SK-N-SH (cell line): ENCODE measurements around the gene PLEKHD1. TPM values are rescaled to one million over a fixed set of nuclear protein-coding genes. Genes with fewer than 3 reads are reported as not detected.

Source experiments
- CTCF ChIA-PET: fragments of 300-600, 350-600 bp; formaldehyde crosslinking; extraction: SDS; loops from one replicate; lab custom pipeline; 2021; lab: Yijun Ruan, JAX
- POLR2A ChIA-PET: fragments of 350-600 bp; sonication (Branson Sonifier 250); formaldehyde crosslinking; extraction: SDS; loops from one replicate; lab custom pipeline; 2020; ENCODE audit warnings: antibody characterized with exemption, inconsistent platforms; lab: Yijun Ruan, JAX
- DNase-seq: peaks from one replicate; pipeline ENCODE4 v3.0.0; 2012
- H2AFZ ChIP-seq: fragments of 200-600 bp; sonication (generic); 2 replicates; pipeline ENCODE4 v1.8.1; 2016; ENCODE audit warnings: antibody characterized with exemption, mild to moderate bottlenecking, low read depth
- H3F3A ChIP-seq: fragments of 200-600 bp; sonication (generic); replicated peaks from 2 replicates; pipeline ENCODE3; 2016; ENCODE audit warnings: antibody characterized with exemption, mild to moderate bottlenecking; ENCODE audit not compliant: insufficient read depth
- H3K27ac ChIP-seq, 2 experiments: fragments of 200-500 bp in 1 of 2; fragments of 200-600 bp in 1 of 2; sonication (Bioruptor generic) in 1 of 2; sonication (generic), shearing (Covaris generic) in 1 of 2; 2 replicates each; pipeline versions ENCODE4 v1.5.1 to v1.6.1; 2014 to 2016; ENCODE audit warnings: low read depth in 2 of 2, inconsistent platforms in 1 of 2, low read length in 1 of 2, mild to moderate bottlenecking in 1 of 2, mixed read lengths in 1 of 2
- H3K27me3 ChIP-seq: fragments of 200-600 bp; sonication (generic), shearing (Covaris generic); 2 replicates; pipeline ENCODE4 v1.6.1; 2016; ENCODE audit warnings: mixed run types; ENCODE audit not compliant: insufficient read depth
- H3K36me3 ChIP-seq, 2 experiments: fragments of 200-500 bp in 1 of 2; fragments of 200-600 bp in 1 of 2; sonication (Bioruptor generic) in 1 of 2; sonication (generic) in 1 of 2; replicated peaks in 1 of 2; 2 replicates each; pipeline versions ENCODE3 to v1.5.1; 2014 to 2016; ENCODE audit warnings: low read length in 1 of 2, mild to moderate bottlenecking in 1 of 2; ENCODE audit not compliant: insufficient read depth in 2 of 2, control insufficient read depth in 1 of 2
- H3K4me1 ChIP-seq, 2 experiments: fragments of 200-500 bp in 1 of 2; fragments of 200-600 bp in 1 of 2; sonication (Bioruptor generic) in 1 of 2; sonication (generic), shearing (Covaris generic) in 1 of 2; 2 replicates each; pipeline versions ENCODE4 v1.5.1 to v1.6.1; 2014 to 2016; ENCODE audit warnings: low read depth in 1 of 2, low read length in 1 of 2, mixed run types in 1 of 2; ENCODE audit not compliant: insufficient read depth in 2 of 2, control insufficient read depth in 1 of 2
- H3K4me2 ChIP-seq: fragments of 200-600 bp; sonication (generic), shearing (Covaris generic); 2 replicates; pipeline ENCODE4 v1.6.1; 2017; ENCODE audit warnings: mixed run types
- H3K4me3 ChIP-seq, 2 experiments: fragments of 200-500 bp in 1 of 2; fragments of 200-600 bp in 1 of 2; sonication (Bioruptor generic) in 1 of 2; sonication (generic), shearing (Covaris generic) in 1 of 2; 2 replicates each; pipeline versions ENCODE4 v1.5.1 to v1.8.1; 2014 to 2016; ENCODE audit warnings: low read depth in 2 of 2, inconsistent platforms in 1 of 2, low read length in 1 of 2, mild to moderate bottlenecking in 1 of 2, mixed read lengths in 1 of 2, moderate library complexity in 1 of 2
- H3K79me2 ChIP-seq: fragments of 200-600 bp; sonication (generic); 2 replicates; pipeline ENCODE4 v1.8.1; 2017; ENCODE audit warnings: mild to moderate bottlenecking; ENCODE audit not compliant: insufficient read depth
- H3K9ac ChIP-seq: fragments of 200-600 bp; sonication (generic); 2 replicates; pipeline ENCODE4 v1.6.1; 2017; ENCODE audit warnings: mixed run types
- H3K9me2 ChIP-seq: fragments of 200-600 bp; sonication (generic); 2 replicates; pipeline ENCODE4 v1.6.1; 2017; ENCODE audit warnings: mixed run types
- H3K9me3 ChIP-seq: fragments of 200-600 bp; sonication (generic); 2 replicates; pipeline ENCODE4 v1.6.1; 2017; ENCODE audit warnings: mixed run types, mild to moderate bottlenecking, moderate library complexity
- H4K20me1 ChIP-seq: fragments of 200-600 bp; sonication (generic); 2 replicates; pipeline ENCODE4 v1.6.1; 2017; ENCODE audit warnings: mild to moderate bottlenecking, mixed run types; ENCODE audit not compliant: insufficient read depth
- CTCF ChIP-seq: fragments of 200-600 bp; sonication (generic); IDR thresholded peaks from 2 replicates; pipeline ENCODE4 v1.6.1; 2017; ENCODE audit warnings: antibody characterized with exemption, mild to moderate bottlenecking, moderate library complexity
- EZH2phosphoT487 ChIP-seq: fragments of 200-600 bp; sonication (generic); IDR thresholded peaks from 2 replicates; pipeline ENCODE4 v1.6.1; 2017; ENCODE audit warnings: low read depth, mixed run types, mild to moderate bottlenecking, antibody characterized with exemption, moderate library complexity, borderline replicate concordance
- FOXJ3 ChIP-seq: sonication (generic); formaldehyde crosslinking; IDR thresholded peaks from 2 replicates; pipeline ENCODE4 v1.5.1; 2020; ENCODE audit warnings: mild to moderate bottlenecking, missing genetic modification reagents
- FOXM1 ChIP-seq: IDR thresholded peaks from 2 replicates; pipeline ENCODE4 v1.4.0; 2012; ENCODE audit warnings: low read depth, mild to moderate bottlenecking
- JUND ChIP-seq: IDR thresholded peaks from 2 replicates; pipeline ENCODE4 v1.4.0; 2012
- MAX ChIP-seq: IDR thresholded peaks from 2 replicates; pipeline ENCODE4 v1.4.0; 2012; ENCODE audit warnings: low read depth
- MEF2A ChIP-seq: IDR thresholded peaks from 2 replicates; pipeline ENCODE4 v1.4.0; 2012; ENCODE audit warnings: low read depth, borderline replicate concordance
- MXI1 ChIP-seq: IDR thresholded peaks from 2 replicates; pipeline ENCODE4 v1.6.1; 2012; ENCODE audit warnings: mild to moderate bottlenecking, low read depth, low read length, improper control_type of control experiment
- NFIC ChIP-seq: IDR thresholded peaks from 2 replicates; pipeline ENCODE4 v1.4.0; 2012; ENCODE audit warnings: borderline replicate concordance
- POLR2AphosphoS5 ChIP-seq: IDR thresholded peaks from 2 replicates; pipeline ENCODE4 v1.6.1; 2012; ENCODE audit warnings: low read depth, low read length
- REST ChIP-seq: IDR thresholded peaks from 2 replicates; pipeline ENCODE4 v1.6.1; 2012; ENCODE audit warnings: mild to moderate bottlenecking, low read depth, low read length, moderate library complexity
- TAF1 ChIP-seq: IDR thresholded peaks from 2 replicates; pipeline ENCODE4 v1.6.1; 2012; ENCODE audit warnings: low read depth, mild to moderate bottlenecking, low read length, moderate library complexity, borderline replicate concordance
- TEAD4 ChIP-seq: IDR thresholded peaks from 2 replicates; pipeline ENCODE4 v1.4.0; 2012; ENCODE audit warnings: mild to moderate bottlenecking, borderline replicate concordance; ENCODE audit not compliant: insufficient read depth
- YY1 ChIP-seq: IDR thresholded peaks from 2 replicates; pipeline ENCODE4 v1.4.0; 2012; ENCODE audit warnings: low read depth, mild to moderate bottlenecking
- WGBS: methylation state at CpG from one replicate; pipeline ENCODE4 v1.1.6; 2017; ENCODE audit warnings: low lambda C conversion rate; 5-methylcytosine and 5-hydroxymethylcytosine counted together
- polyA plus RNA-seq, 3 experiments: library from polyadenylated mRNA; depleted of rRNA; stranded (reverse); fragments of >200 nt; gene quantifications; 2 replicates each; pipeline ENCODE4 v1.2.3, GENCODE V29; 2012
- TF ChIP-seq, protein P1 (sequence below): fragments of 150-350 bp; IDR thresholded peaks from 2 replicates; pipeline ENCODE4 v1.6.1; 2016; ENCODE audit warnings: mild to moderate bottlenecking, low read depth, low read length

The PLEKHD1 gene
- polyA plus RNA-seq, 1 of the 3 experiments (the other 2 are of a cell fraction), result 0.05 TPM

- Histone ChIP-seq H4K20me1 (peaks cover 8% of the 10 kb centered on the region; the same call in 1 of the 2 replicates), H3K4me2 (no peak overlapping the region), H3K9me3 (no peaks in the 10 kb centered on the region), H3K79me2 (peaks cover 29% of the 10 kb centered on the region), H3F3A (no peaks in the 10 kb centered on the region), H3K4me1 (peaks cover 0 to 5% of the 10 kb centered on the region in 2 experiments; a peak in 2 of 4 replicates), H3K4me3 (no peak overlapping the region), H2AFZ (no peak overlapping the region), H3K27ac (no peak overlapping the region), H3K9ac (no peak overlapping the region), H3K9me2 (no peaks in the 10 kb centered on the region), H3K27me3 (no peaks in the 10 kb centered on the region), H3K36me3 (peaks cover 14 to 19% of the 10 kb centered on the region in 2 experiments)
- CTCF ChIA-PET, result interaction anchor here (1.1 to 1.2 kb wide), 2 partner anchors 33 to 183 kb away, joined by 3 read pairs; no protein-coding TSS in a partner anchor
- WGBS, result 92% methylated on average over 5 of the region's 5 CpGs
- POLR2A ChIA-PET, result no interaction called here
- DNase-seq, result no peak
- no peak for TF ChIP-seq YY1
- no peak for TF ChIP-seq JUND
- TF ChIP-seq TAF1, result no peak
- TF ChIP-seq POLR2AphosphoS5, result no peak
- TF ChIP-seq NFIC, result no peak
- TF ChIP-seq, protein P1, sequence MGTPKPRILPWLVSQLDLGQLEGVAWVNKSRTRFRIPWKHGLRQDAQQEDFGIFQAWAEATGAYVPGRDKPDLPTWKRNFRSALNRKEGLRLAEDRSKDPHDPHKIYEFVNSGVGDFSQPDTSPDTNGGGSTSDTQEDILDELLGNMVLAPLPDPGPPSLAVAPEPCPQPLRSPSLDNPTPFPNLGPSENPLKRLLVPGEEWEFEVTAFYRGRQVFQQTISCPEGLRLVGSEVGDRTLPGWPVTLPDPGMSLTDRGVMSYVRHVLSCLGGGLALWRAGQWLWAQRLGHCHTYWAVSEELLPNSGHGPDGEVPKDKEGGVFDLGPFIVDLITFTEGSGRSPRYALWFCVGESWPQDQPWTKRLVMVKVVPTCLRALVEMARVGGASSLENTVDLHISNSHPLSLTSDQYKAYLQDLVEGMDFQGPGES, result no peak
- TF ChIP-seq MAX, result no peak
- TF ChIP-seq EZH2phosphoT487, result no peak
- TF ChIP-seq FOXJ3, result no peak
- TF ChIP-seq CTCF, result no peak
- no peak for TF ChIP-seq REST
- no peak for TF ChIP-seq FOXM1
- TF ChIP-seq TEAD4, result no peak
- no peak for TF ChIP-seq MEF2A
- no peak for TF ChIP-seq MXI1
- TF ChIP-seq, all 33 proteins: peak for 0
Measured at GRCh38 chr14:69441948-69442347, 42.6 kb upstream of the PLEKHD1 start.
